Measurements from ENCODE around the gene TRMT2B. TPM values are rescaled to one million over a fixed set of nuclear protein-coding genes. Genes with fewer than 3 reads are reported as not detected.

TRMT2B gene
- total RNA-seq, 4 donors from 2014 or later = 14.9 to 25.4 (median 21.7) TPM

- no peak for DNase-seq
- in situ Hi-C loops (cut with MboI; ENCODE audit: low pct_ligation_motif_present in 1 of 4, low pct_unique_long_range_greater_than_20kb in 1 of 4, low sequenced_read_pairs in 3 of 4) = no loop called here
- Histone ChIP-seq H3K9me3 (no peaks in the 10 kb centered on the region), H3K4me3 (no peak overlapping the region), H3K36me3 (no peaks in the 10 kb centered on the region), H3K4me1 (no peaks in the 10 kb centered on the region), H3K27me3 (no peaks in the 10 kb centered on the region), H3K27ac (no peak overlapping the region)
- TF ChIP-seq EP300 (IDR thresholded peaks at IDR 0.05; ENCODE audit: low read depth) = no peak
- TF ChIP-seq CTCF (IDR thresholded peaks at IDR 0.05) = no peak
- TF ChIP-seq POLR2AphosphoS5 (IDR thresholded peaks at IDR 0.05) = no peak
- TF ChIP-seq POLR2A (IDR thresholded peaks at IDR 0.05) = no peak
- intact Hi-C loops (cut with DNase I; ENCODE audit: low total_unique reads) = loop anchor here (5.0 kb wide), 1 partner anchor 732 kb away; no protein-coding TSS in a partner anchor
- 60% methylated on average over 1 of the region's 1 CpG; no CpG with 5 or more reads in 1 of the 2 donors for WGBS, 2 donors (ENCODE audit: low coverage in 1 of 2)
Observed at GRCh38 chrX:100969936-100970335, 82.0 kb downstream of the TRMT2B start.

- 74 to 80% methylated on average over 1 to 2 of the region's 2 CpGs for WGBS, 2 donors (ENCODE audit: low coverage in 1 of 2)
Observed at GRCh38 chrX:100969408-100969807, 82.5 kb downstream of the TRMT2B start, which contains the start of gene ARL13A. ARL13A (plus strand) TSS chrX:100969708; CDS start chrX:100973690, 3,982 bp downstream.

GRCh38 chrX:100964362-100964761 is 87.5 kb downstream of the TRMT2B start:
- intact Hi-C loops (cut with DNase I; ENCODE audit: low total_unique reads) (no loop called here), in situ Hi-C loops (cut with MboI; ENCODE audit: low pct_ligation_motif_present in 1 of 4, low pct_unique_long_range_greater_than_20kb in 1 of 4, low sequenced_read_pairs in 3 of 4) (no loop called here)
- Histone ChIP-seq H3K4me1 (peaks cover 0 to 2% (median 0%) of the 10 kb centered on the region in 4 donors), H3K4me3 (no peak overlapping the region), H3K27ac (no peak overlapping the region), H3K9me3 (no peaks in the 10 kb centered on the region), H3K36me3 (no peaks in the 10 kb centered on the region), H3K27me3 (no peaks in the 10 kb centered on the region)
- DNase-seq = no peak
- TF ChIP-seq POLR2A (IDR thresholded peaks at IDR 0.05) (no peak), CTCF (IDR thresholded peaks at IDR 0.05) (no peak), POLR2AphosphoS5 (IDR thresholded peaks at IDR 0.05) (no peak), EP300 (IDR thresholded peaks at IDR 0.05; ENCODE audit: low read depth) (no peak)

More at GRCh38 chrX:100969408-100969807, 82.5 kb downstream of the TRMT2B start, which contains the start of gene ARL13A:
- Histone ChIP-seq H3K4me3 (no peak within 1 kb of the TSS), H3K4me1 (peaks cover 0 to 2% (median 0%) of the 10 kb centered on the region in 4 donors), H3K27ac (no peak within 1 kb of the TSS), H3K36me3 (no peaks in the 10 kb centered on the region), H3K9me3 (no peaks in the 10 kb centered on the region), H3K27me3 (no peaks in the 10 kb centered on the region)
- intact Hi-C loops (cut with DNase I; ENCODE audit: low total_unique reads) = loop anchor here (5.0 kb wide), 1 partner anchor 733 kb away; no protein-coding TSS in a partner anchor
- no peak for DNase-seq
- TF ChIP-seq POLR2AphosphoS5 (IDR thresholded peaks at IDR 0.05) (no peak), POLR2A (IDR thresholded peaks at IDR 0.05) (no peak)
- in situ Hi-C loops (cut with MboI; ENCODE audit: low pct_ligation_motif_present in 1 of 4, low pct_unique_long_range_greater_than_20kb in 1 of 4, low sequenced_read_pairs in 3 of 4) = no loop called here

DNA sequence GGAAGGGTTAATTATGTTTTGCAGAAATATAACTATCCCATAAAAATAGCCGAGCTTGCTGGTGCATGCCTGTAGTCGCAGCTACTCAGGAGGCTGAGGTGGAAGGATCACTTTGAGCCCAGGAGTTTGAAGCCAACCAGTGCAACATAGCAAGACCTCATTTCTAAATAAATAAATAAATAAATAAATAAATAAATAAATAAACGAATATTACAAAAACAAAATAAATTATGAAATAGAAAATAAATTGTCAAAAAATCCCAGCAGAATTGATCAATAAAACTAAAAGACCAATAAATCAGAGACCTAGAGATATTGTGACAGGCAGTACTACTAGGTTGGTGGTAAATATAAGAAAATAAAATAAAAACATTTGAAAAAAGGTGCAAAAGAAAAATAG is 89.1 kb downstream of the TRMT2B start:
- no peak overlapping the region for H3K27ac ChIP-seq
- no peaks in the 10 kb centered on the region for H3K27me3 ChIP-seq
- DNase-seq = no peak
- intact Hi-C loops (cut with DNase I; ENCODE audit: low total_unique reads) = no loop called here
- peaks cover 0 to 2% (median 0%) of the 10 kb centered on the region in 4 donors for H3K4me1 ChIP-seq
- WGBS, 2 donors (ENCODE audit: low coverage in 1 of 2) = 77 to 93% methylated on average over 3 of the region's 3 CpGs
- no peaks in the 10 kb centered on the region for H3K36me3 ChIP-seq
- H3K4me3 ChIP-seq = no peak overlapping the region
- in situ Hi-C loops (cut with MboI; ENCODE audit: low pct_ligation_motif_present in 1 of 4, low pct_unique_long_range_greater_than_20kb in 1 of 4, low sequenced_read_pairs in 3 of 4) = no loop called here
- TF ChIP-seq POLR2A (IDR thresholded peaks at IDR 0.05) (no peak), EP300 (IDR thresholded peaks at IDR 0.05; ENCODE audit: low read depth) (no peak), POLR2AphosphoS5 (IDR thresholded peaks at IDR 0.05) (no peak)
- H3K9me3 ChIP-seq = no peaks in the 10 kb centered on the region

Other genes with a start within 250 kb of the TRMT2B start
- gene CSTF2, start 231.7 kb downstream of the TRMT2B start, total RNA-seq = 10 to 100 TPM; 15.3 to 26.5 (median 18.0) TPM
- 10 to 100 TPM; 17.6 to 31.8 (median 23.7) TPM for gene NOX1, start 177.8 kb downstream of the TRMT2B start, total RNA-seq
- gene XKRX, start 123.2 kb downstream of the TRMT2B start, total RNA-seq = 1 to 10 TPM; 1.9 to 5.9 (median 2.2) TPM
- gene ARL13A, start 82.4 kb downstream of the TRMT2B start, total RNA-seq = not detected
- gene TMEM35A, start 26.8 kb upstream of the TRMT2B start, total RNA-seq = 1 to 10 TPM; 2.0 to 9.1 (median 6.6) TPM
- 1 to 10 TPM in 2 of 4 donors, under 1 TPM in 1, not detected in 1; 0.68 to 1.7 (median 1.2) TPM for gene CENPI, start 46.1 kb upstream of the TRMT2B start, total RNA-seq
- gene DRP2, start 167.7 kb upstream of the TRMT2B start, total RNA-seq = 1 to 10 TPM in 1 of 4 donors, under 1 TPM in 3; 0.20 to 1.5 (median 0.81) TPM
- gene TAF7L, start 239.2 kb upstream of the TRMT2B start, total RNA-seq = under 1 TPM in 2 of 4 donors, not detected in 2; 0.64 to 0.75 TPM